SU-DHL-6 (cell line): ENCODE measurements around the gene DENND1C.

Source experiments
- H2AFZ ChIP-seq: fragments of 200-600 bp; sonication (generic); 2 replicates; pipeline ENCODE4 v1.6.1; 2014; ENCODE audit warnings: low read depth, mild to moderate bottlenecking, moderate library complexity, mixed read lengths, antibody characterized with exemption, low read length; ENCODE audit not compliant: severe bottlenecking
- H3F3A ChIP-seq: fragments of 200-600 bp; shearing (Covaris generic); 2 replicates; pipeline ENCODE4 v1.6.0; 2016; ENCODE audit warnings: antibody characterized with exemption, mild to moderate bottlenecking; ENCODE audit not compliant: insufficient read depth
- H3K27ac ChIP-seq: fragments of 200-600 bp; sonication (generic); 2 replicates; pipeline ENCODE4 v1.5.1; 2016; ENCODE audit warnings: low read depth, mild to moderate bottlenecking, low read length, moderate library complexity, mixed read lengths
- H3K27me3 ChIP-seq: fragments of 200-600 bp; sonication (generic), shearing (Covaris generic); 2 replicates; pipeline ENCODE4 v1.6.0; 2014; ENCODE audit warnings: mild to moderate bottlenecking, low read length
- H3K36me3 ChIP-seq: fragments of 200-600 bp; sonication (generic); 2 replicates; pipeline ENCODE4 v1.6.1; 2014; ENCODE audit warnings: mild to moderate bottlenecking, low read length, mixed read lengths
- H3K4me2 ChIP-seq: fragments of 300-600, 200-600 bp; shearing (Covaris generic), sonication (generic); 2 replicates; pipeline ENCODE4 v1.6.0; 2014; ENCODE audit warnings: low read length, low read depth, mild to moderate bottlenecking; ENCODE audit not compliant: poor library complexity, severe bottlenecking
- H3K4me3 ChIP-seq: fragments of 200-600 bp; sonication (generic); 2 replicates; pipeline ENCODE4 v1.5.1; 2014; ENCODE audit warnings: antibody characterized with exemption, low read length, mild to moderate bottlenecking, mixed read lengths; ENCODE audit not compliant: insufficient read depth, poor library complexity, severe bottlenecking
- H3K79me2 ChIP-seq: fragments of 200-600 bp; sonication (generic); 2 replicates; pipeline ENCODE4 v1.6.1; 2014; ENCODE audit warnings: mild to moderate bottlenecking, low read length, moderate library complexity; ENCODE audit not compliant: insufficient read depth
- H3K9ac ChIP-seq: fragments of 200-600 bp; sonication (generic); 2 replicates; pipeline ENCODE4 v1.7.0; 2014; ENCODE audit warnings: mild to moderate bottlenecking, low read length
- H3K9me2 ChIP-seq: fragments of 200-600 bp; sonication (generic); replicated peaks from 2 replicates; pipeline ENCODE4 v1.6.1; 2014; ENCODE audit warnings: low read length; ENCODE audit not compliant: insufficient read depth
- H3K9me3 ChIP-seq: fragments of 200-600 bp; sonication (generic); 2 replicates; pipeline ENCODE4 v1.6.1; 2014; ENCODE audit warnings: low read length, mixed read lengths; ENCODE audit not compliant: insufficient read depth
- H4K20me1 ChIP-seq: fragments of 200-600 bp; sonication (generic); 2 replicates; pipeline ENCODE4 v1.6.1; 2014; ENCODE audit warnings: low read depth, mild to moderate bottlenecking, antibody characterized with exemption, low read length, moderate library complexity, mixed read lengths
- CTCF ChIP-seq: fragments of 200-600 bp; sonication (generic); IDR thresholded peaks from one replicate; pipeline ENCODE4 v1.5.1; 2017; ENCODE audit warnings: antibody characterized with exemption, mild to moderate bottlenecking, low read length, moderate library complexity; ENCODE audit not compliant: insufficient read depth, poor library complexity, severe bottlenecking
- EZH2phosphoT487 ChIP-seq: fragments of 200-600 bp; sonication (generic), shearing (Covaris generic); conservative IDR thresholded peaks from 2 replicates; pipeline ENCODE4 v1.6.1; 2018; ENCODE audit warnings: mild to moderate bottlenecking, antibody characterized with exemption, low read length, moderate library complexity, mixed read lengths

DENND1C gene

GRCh38 chr19:6421075-6422014, 60.2 kb downstream of the DENND1C start:
- Histone ChIP-seq H3K27me3 (no peaks in the 10 kb centered on the region), H2AFZ (no peak overlapping the region), H3F3A (no peaks in the 10 kb centered on the region; the same call in 1 of the 2 replicates), H3K4me3 (no peak overlapping the region), H3K9me2 (no peaks in the 10 kb centered on the region), H3K9ac (no peak overlapping the region), H3K79me2 (peaks cover 49% of the 10 kb centered on the region), H3K27ac (no peak overlapping the region), H3K9me3 (no peaks in the 10 kb centered on the region), H3K4me2 (no peak overlapping the region), H4K20me1 (peaks cover 18% of the 10 kb centered on the region; the same call in 1 of the 2 replicates), H3K36me3 (peaks cover 3% of the 10 kb centered on the region; the same call in 1 of the 2 replicates)
- no peak for TF ChIP-seq EZH2phosphoT487
- TF ChIP-seq CTCF, result no peak

GRCh38 chr19:6418562-6418932, 63.0 kb downstream of the DENND1C start:
- Histone ChIP-seq H3K27me3 (no peaks in the 10 kb centered on the region), H3K79me2 (peaks cover 43% of the 10 kb centered on the region), H3F3A (no peaks in the 10 kb centered on the region; the same call in none of the 2 replicates), H3K4me3 (no peak overlapping the region), H3K9ac (no peak overlapping the region), H3K27ac (no peak overlapping the region), H3K9me3 (no peaks in the 10 kb centered on the region), H3K36me3 (peaks cover 3% of the 10 kb centered on the region; the same call in 1 of the 2 replicates), H4K20me1 (peaks cover 18% of the 10 kb centered on the region; the same call in 1 of the 2 replicates), H3K9me2 (no peaks in the 10 kb centered on the region), H3K4me2 (no peak overlapping the region), H2AFZ (no peak overlapping the region)
- no peak for TF ChIP-seq EZH2phosphoT487
- no peak for TF ChIP-seq CTCF

- Histone ChIP-seq H3K79me2 (peaks cover 37% of the 10 kb centered on the region), H4K20me1 (peaks cover 13% of the 10 kb centered on the region; the same call in 1 of the 2 replicates), H2AFZ (no peak overlapping the region), H3K27me3 (no peaks in the 10 kb centered on the region), H3K27ac (no peak overlapping the region), H3K36me3 (peaks cover 3% of the 10 kb centered on the region; the same call in 1 of the 2 replicates), H3F3A (peaks cover 2% of the 10 kb centered on the region; the same call in 1 of the 2 replicates), H3K4me3 (no peak overlapping the region), H3K4me2 (no peak overlapping the region), H3K9me3 (no peaks in the 10 kb centered on the region), H3K9me2 (no peaks in the 10 kb centered on the region), H3K9ac (no peak overlapping the region)
- no peak for TF ChIP-seq CTCF
- no peak for TF ChIP-seq EZH2phosphoT487
Measured at GRCh38 chr19:6417713-6418561, 63.6 kb downstream of the DENND1C start.
